ENCODE results near the gene PIAS1. TPM values are rescaled to one million over a fixed set of nuclear protein-coding genes. Genes with fewer than 3 reads are reported as not detected.
"Not testable (repeated sequence)": the region's sequence is repeated elsewhere in the genome, so short reads cannot be mapped to it uniquely, and the experiment has no call there.

PIAS1 gene
- total RNA-seq, 1 donor from 2014 or later = 30.8 TPM

- no peaks in the 10 kb centered on the region for H3K27me3 Mint-ChIP-seq (ENCODE audit: low read depth)
- H3K36me3 Mint-ChIP-seq (ENCODE audit: low read depth) = no peaks in the 10 kb centered on the region
- H3K4me1 Mint-ChIP-seq (ENCODE audit: low read depth) = peaks cover 18% of the 10 kb centered on the region
- no peak for DNase-seq (ENCODE audit: low spot score)
- no peak for TF ChIP-seq CTCF (IDR thresholded peaks at IDR 0.05)
- no peak overlapping the region for H3K27ac Mint-ChIP-seq (ENCODE audit: unreplicated experiment)
- H3K9me3 Mint-ChIP-seq (ENCODE audit: low read depth) = no peaks in the 10 kb centered on the region
- no peak overlapping the region for H3K4me3 Mint-ChIP-seq (ENCODE audit: unreplicated experiment)
Observed at GRCh38 chr15:68224108-68224507, 170.0 kb downstream of the PIAS1 start.

DNA sequence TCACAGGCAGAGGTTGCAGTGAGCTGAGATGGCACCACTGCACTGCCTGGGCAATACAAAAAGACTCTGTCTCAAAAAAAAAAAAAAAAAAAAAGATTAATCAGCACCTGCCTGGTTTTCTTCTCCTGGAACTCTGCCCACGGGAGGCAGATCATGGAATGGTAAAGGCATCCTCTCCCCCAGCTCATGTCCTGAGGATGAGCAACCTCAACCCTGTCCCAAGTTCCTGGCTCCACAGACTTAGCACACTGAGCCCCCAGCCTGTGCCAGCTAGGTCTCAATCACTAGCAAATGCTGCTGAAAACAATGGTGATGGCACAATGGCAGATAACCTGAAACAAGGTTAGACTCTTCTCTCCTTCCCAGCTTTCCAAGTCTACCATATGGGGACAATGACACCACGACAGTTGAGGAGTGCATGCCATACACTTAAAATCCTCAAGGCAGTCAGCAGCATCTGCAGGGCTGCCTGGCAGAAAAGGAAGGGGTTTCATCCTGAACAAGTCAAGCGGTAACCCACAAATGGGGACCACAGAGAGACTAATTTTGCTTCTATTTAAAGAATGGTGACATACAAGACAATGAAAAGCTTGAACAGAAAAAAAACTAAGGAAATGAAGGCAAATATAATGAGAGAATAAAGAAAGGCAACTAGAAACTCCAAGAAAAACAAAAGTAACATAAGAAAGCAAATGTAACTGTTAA lies 170.6 kb downstream of the PIAS1 start:
- no peak for TF ChIP-seq CTCF (IDR thresholded peaks at IDR 0.05)
- H3K27me3 Mint-ChIP-seq (ENCODE audit: low read depth) = no peaks in the 10 kb centered on the region
- H3K27ac Mint-ChIP-seq (ENCODE audit: unreplicated experiment) = no peak overlapping the region
- peak; percentile 40 for DNase-seq (ENCODE audit: low spot score)
- H3K4me1 Mint-ChIP-seq (ENCODE audit: low read depth) = peaks cover 18% of the 10 kb centered on the region
- H3K36me3 Mint-ChIP-seq (ENCODE audit: low read depth) = no peaks in the 10 kb centered on the region
- no peaks in the 10 kb centered on the region for H3K9me3 Mint-ChIP-seq (ENCODE audit: low read depth)
- no peak overlapping the region for H3K4me3 Mint-ChIP-seq (ENCODE audit: unreplicated experiment)

GRCh38 chr15:68225442-68225841 lies 171.3 kb downstream of the PIAS1 start:
- H3K4me3 Mint-ChIP-seq (ENCODE audit: unreplicated experiment) = not testable (repeated sequence)

DNA sequence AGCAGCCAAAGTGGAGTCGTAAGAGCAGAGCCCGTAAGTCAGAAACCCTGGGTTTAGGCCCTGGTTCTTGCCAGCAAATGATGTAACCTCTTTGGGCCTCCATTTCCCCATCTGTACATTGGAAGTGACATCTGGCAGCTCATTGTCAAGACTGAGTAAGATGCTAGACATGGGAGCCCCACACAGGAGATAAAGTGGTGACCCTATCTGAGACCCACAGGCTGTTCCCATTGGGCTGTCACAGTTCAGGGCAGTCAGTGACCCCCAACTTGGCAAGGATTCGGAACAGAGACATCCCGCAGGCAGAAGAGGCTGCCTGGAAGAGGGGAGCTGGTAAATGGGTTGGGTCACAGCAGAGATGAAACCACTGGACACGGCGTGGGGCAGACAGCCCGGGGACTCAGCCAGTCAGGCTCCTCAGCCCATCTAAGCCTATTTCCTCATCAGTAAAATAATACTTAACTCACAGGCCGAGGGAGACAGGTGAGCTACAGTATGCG lies 173.6 kb downstream of the PIAS1 start:
- Mint-ChIP-seq H3K36me3 (ENCODE audit: low read depth) (no peaks in the 10 kb centered on the region), H3K4me3 (ENCODE audit: unreplicated experiment) (peak overlapping the region; percentile 83), H3K4me1 (ENCODE audit: low read depth) (peaks cover 23% of the 10 kb centered on the region), H3K9me3 (ENCODE audit: low read depth) (no peaks in the 10 kb centered on the region), H3K27me3 (ENCODE audit: low read depth) (no peaks in the 10 kb centered on the region), H3K27ac (ENCODE audit: unreplicated experiment) (peak overlapping the region; percentile 32)
- peak; percentile 41 for DNase-seq (ENCODE audit: low spot score)
- TF ChIP-seq CTCF (IDR thresholded peaks at IDR 0.05) = no peak

More at GRCh38 chr15:68225442-68225841, 171.3 kb downstream of the PIAS1 start:
- peaks cover 23% of the 10 kb centered on the region for H3K4me1 Mint-ChIP-seq (ENCODE audit: low read depth)
- H3K9me3 Mint-ChIP-seq (ENCODE audit: low read depth); H3K36me3 Mint-ChIP-seq (ENCODE audit: low read depth); H3K27me3 Mint-ChIP-seq (ENCODE audit: low read depth); DNase-seq (ENCODE audit: low spot score); H3K27ac Mint-ChIP-seq (ENCODE audit: unreplicated experiment): not testable (repeated sequence)

GRCh38 chr15:68228143-68228970 lies 174.2 kb downstream of the PIAS1 start:
- no peak for TF ChIP-seq CTCF (IDR thresholded peaks at IDR 0.05)
- no peaks in the 10 kb centered on the region for H3K36me3 Mint-ChIP-seq (ENCODE audit: low read depth)
- no peaks in the 10 kb centered on the region for H3K27me3 Mint-ChIP-seq (ENCODE audit: low read depth)
- H3K4me1 Mint-ChIP-seq (ENCODE audit: low read depth) = peaks cover 23% of the 10 kb centered on the region
- H3K9me3 Mint-ChIP-seq (ENCODE audit: low read depth) = no peaks in the 10 kb centered on the region
- peak overlapping the region; percentile 83 for H3K4me3 Mint-ChIP-seq (ENCODE audit: unreplicated experiment)
- peak; percentile 34 for DNase-seq (ENCODE audit: low spot score)
- H3K27ac Mint-ChIP-seq (ENCODE audit: unreplicated experiment) = peak overlapping the region; percentile 63

All from chondrocyte (in vitro differentiated cells).